Renal cortical epithelial cell (primary cell): ENCODE results near the gene SAMD4A. TPM values are rescaled to one million over a fixed set of nuclear protein-coding genes. Genes with fewer than 3 reads are reported as not detected.

Experiments
- DNase-seq: peaks from one replicate; pipeline ENCODE4 v3.0.0-alpha.2; 2011; ENCODE audit warnings: low read depth
- total RNA-seq: library from RNA; depleted of rRNA; stranded (reverse); fragments of >200 nt; gene quantifications from 2 replicates; pipeline ENCODE4 v1.2.3, GENCODE V29; 2014

SAMD4A gene
- total RNA-seq, 1 donor from 2014 or later, result 81.5 TPM

- DNase-seq, result no peak
Measured at GRCh38 chr14:54700717-54701116, 133.8 kb downstream of the SAMD4A start.

- no peak for DNase-seq
Measured at GRCh38 chr14:54702014-54702491, 135.1 kb downstream of the SAMD4A start.

- DNase-seq, result no peak
Measured at GRCh38 chr14:54702492-54702891, 135.6 kb downstream of the SAMD4A start.

GRCh38 chr14:54703082-54703481, 136.2 kb downstream of the SAMD4A start:
- DNase-seq, result no peak

DNA sequence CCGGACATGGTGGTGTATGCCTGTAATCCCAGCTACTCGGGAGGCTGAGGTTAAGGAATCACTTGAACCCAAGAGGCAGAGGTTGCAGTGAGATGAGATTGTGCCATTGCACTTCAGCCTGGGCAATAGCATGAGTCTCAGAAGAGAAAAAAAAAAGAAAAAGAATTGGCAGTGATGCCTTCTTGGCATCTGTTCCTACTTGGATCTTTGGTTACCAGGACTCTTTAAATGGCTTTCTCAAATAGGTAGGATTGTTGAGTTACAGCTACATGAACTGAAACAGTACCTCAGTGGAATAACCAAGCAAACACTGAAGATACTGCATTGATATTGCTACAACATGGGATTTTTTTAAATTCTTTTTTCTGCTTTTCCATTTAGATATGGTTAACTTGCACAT, 136.8 kb downstream of the SAMD4A start:
- DNase-seq, result no peak

GRCh38 chr14:54704768-54705167, 137.8 kb downstream of the SAMD4A start:
- no peak for DNase-seq

DNA sequence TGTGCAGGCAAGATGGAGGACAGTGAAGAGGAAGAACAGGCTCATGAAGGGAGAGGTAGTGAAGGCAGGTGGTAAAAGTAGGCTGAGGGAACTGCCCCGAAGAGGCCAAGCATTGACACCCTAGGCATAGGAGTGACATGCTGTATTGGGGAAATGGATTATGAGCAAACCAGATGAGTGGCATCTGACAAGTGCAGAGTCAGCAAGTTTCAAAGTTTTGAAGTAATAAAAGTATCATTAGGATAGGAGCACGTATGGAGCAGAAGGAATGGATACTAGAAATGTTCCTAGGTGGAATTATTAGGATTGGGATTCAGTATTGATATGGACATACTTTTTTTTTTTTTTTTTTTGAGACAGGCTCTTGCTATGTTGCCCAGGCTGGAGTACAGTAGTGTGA, 139.8 kb downstream of the SAMD4A start:
- no peak for DNase-seq

DNA sequence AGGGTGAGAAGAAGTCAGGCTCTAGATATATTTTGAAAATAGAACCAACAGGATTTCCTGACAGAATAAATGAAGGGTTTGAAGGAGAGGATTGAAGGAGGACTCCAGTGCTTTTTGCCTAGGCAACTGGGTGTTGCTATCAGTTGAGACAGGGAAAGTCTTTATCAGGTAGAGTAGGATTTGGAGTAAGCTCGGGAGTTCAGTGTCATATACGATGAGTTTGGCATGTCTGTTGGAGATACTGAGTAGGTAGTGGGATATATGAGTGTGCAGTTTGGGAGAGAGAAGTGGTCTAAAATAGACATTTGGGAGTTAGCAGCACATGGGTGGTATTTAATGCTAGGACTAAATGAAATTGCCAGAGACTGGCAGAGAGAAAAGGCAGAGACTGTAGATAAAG, 141.2 kb downstream of the SAMD4A start:
- DNase-seq, result no peak

- DNase-seq, result no peak
Measured at GRCh38 chr14:54708982-54709381, 142.1 kb downstream of the SAMD4A start.

DNA sequence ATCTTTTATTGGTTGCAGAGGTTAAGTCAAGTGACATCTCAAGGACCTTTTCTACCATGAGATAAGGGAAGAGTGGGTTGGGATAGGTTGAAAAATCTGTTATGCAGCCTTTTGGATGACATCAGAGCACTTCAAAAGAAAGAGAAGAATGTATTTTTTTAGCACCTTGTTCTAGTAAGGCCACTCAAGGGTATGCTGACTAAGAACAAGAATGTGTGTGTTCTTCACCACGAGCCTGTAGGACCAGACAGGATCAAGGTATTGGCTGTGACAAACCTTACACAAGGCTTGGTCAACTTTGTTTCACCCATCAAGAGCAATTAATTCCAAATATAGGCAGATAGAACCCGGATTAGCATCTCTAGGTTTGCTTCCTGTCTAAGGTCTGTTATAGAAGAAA, 142.5 kb downstream of the SAMD4A start:
- peak; percentile 49 for DNase-seq

GRCh38 chr14:54709867-54710266, 142.9 kb downstream of the SAMD4A start:
- DNase-seq, result no peak

DNA sequence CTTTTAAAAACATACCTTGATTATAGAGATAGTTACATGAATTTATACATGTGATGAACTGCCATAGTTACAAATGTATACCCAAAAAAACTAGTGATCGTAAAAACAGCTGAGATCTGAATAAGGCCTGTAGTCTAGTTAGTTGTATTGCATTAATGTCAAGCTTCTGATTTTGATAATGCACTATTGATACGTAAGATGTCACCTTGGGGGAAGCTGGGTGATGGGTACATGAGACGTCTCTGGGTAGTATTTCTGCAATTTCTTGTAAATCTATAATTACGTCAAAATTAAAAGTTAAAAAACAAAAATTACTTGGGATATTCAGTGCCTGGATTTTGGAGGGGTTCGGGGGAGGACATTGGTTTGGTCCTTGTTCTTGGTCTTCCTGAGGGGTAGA, 144.4 kb downstream of the SAMD4A start:
- DNase-seq, result no peak

GRCh38 chr14:54711812-54712464, 145.0 kb downstream of the SAMD4A start:
- DNase-seq, result no peak

DNA sequence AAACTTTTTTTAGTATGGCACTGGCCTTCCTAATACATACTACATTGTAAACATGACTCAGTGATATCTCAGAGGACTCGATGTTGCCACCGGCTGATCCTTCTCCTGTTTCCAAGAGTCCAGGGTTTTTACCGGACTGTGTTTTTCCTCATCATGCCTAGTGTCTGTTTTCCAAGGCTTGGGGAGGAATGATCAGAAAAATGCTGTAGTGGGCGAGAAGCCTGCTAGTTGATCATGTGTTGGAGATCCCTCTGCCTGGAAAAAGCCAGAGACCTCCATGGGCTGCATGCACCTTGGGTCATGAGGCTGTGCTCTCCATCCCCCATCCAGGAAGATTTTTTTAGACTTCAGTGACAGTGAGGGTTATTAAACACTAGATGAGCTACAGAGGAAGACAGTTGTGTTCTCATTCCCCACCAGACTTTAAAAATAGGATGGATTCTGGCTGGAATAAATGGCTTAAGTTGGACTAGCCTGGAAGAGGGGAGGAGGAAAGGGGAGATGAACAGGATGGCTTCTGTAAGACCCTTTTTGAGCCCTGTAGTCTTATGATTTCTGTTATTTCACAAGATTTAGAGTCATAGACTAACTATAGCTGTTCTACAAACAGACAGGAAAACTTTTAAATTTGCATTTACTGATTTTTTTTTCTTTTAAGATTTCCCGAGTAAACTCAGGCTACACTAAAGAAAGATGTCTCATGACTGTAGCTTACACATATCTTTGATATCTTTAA, 145.7 kb downstream of the SAMD4A start:
- no peak for DNase-seq

DNA sequence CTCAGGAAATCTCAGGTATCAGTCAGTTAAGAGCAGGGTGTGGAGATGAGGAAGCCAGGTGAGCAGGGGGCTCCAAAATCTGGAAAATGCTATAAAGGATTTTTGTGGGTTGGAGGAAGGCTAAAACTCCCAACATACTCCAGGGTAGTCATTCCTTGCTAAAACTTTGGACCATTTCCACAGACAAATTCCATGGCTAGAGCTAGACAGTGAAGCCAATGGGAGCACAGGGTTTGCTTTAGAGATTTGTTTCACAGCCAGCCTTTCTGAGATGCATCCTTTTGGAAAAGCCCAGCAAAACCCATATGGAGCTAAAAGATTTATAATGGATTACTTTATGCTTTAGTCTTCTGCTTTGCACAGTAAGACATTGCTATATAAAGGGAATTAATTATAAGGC, 146.5 kb downstream of the SAMD4A start:
- DNase-seq, result no peak

GRCh38 chr14:54715239-54715638, 148.3 kb downstream of the SAMD4A start:
- no peak for DNase-seq

DNA sequence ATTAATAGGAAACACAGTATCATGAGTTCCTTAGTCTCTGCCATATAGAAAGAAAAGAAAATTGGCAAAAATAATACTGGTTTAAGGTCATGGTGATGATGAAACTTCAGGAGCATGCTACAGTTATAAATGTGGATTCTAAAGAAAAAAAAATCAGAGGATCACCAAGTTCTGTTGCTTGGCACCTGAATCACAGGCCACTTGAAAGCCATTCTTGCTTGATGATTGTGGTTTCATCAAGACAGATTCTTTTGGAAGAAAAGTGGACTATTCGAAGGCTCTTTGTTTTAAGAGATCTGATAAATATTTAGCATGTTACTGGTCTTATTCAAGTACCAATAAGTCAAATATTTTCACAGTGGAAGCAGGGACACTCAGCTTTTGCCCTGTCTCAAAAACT, 148.9 kb downstream of the SAMD4A start:
- no peak for DNase-seq

DNA sequence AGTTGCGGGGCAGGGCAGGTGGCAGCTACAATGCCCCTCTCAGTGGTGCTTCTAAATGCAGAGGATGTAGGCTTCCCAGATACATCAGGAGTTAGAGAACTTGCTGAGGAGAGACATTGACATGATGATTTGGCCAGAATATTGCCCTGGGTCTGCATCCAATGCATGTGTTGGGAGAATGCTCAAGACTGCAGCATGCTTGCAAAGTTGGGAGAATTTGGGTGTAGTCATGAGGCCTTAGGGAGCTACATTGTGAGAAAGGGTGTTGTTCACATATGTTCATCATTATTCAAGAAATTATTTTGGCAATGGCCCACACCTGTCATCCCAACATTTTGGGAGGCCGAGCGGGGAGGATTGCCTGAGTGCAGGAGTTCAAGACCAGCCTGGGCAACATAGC, 149.9 kb downstream of the SAMD4A start:
- DNase-seq, result no peak

DNA sequence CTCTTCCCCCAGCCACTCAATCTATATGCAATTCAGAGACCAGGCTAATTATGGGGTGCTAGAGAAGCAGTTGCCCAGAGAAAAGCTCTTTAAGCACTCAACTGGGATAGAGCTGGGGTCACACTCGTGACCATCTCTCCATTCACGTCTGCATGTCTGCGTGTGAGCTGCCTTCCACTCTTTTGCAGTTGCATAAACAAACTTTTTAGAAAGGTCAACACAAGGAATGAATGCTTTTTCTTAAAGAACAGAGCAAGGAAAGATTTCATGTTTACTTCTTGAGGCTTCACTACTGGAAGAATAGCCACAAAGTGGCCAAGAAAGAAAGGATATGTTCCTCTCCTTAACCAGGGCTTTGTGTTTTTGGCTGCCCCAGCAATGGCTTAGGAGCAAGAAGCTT, 151.1 kb downstream of the SAMD4A start:
- no peak for DNase-seq

DNA sequence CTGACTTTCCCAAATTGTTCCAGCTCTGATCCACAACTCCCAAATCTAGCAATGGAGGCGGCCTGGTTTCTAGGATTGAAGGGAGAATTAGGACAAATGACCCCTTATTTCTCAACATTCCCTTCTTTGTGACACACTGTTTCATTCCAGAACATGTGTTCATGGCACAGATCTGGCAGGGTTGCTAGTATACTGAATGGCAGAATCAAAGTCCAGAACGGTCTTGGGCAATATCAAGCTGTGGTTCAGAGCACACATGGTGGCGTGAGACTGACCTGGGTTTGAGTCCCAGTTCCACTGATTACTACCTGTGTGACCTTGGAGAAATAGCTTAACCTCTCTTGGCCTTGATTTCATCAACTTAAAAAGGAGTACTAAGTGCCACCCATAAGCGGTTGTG, 152.5 kb downstream of the SAMD4A start:
- no peak for DNase-seq

GRCh38 chr14:54722791-54723432, 156.0 kb downstream of the SAMD4A start:
- peak; percentile 61 for DNase-seq

DNA sequence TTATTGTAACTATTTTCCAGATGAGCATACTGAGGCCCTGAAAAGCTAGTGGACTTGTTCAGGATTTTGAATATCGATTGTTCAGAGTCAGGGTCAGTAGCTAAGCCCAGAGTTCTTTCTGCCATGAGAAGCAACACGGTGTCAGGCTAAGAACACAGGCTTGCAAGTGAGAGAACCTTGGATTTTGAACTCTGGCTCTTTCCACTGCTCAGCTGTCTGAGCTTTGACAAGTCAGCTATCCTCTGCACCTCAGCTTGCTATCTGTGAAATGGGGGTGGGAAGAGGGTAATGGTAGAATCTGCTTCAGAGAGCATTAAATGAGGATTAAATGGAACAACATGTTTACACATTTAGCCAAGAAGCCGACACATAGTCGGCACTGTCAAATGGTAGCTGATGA, 157.2 kb downstream of the SAMD4A start:
- DNase-seq, result no peak
